ENCODE measurements around the gene ZRANB3.
A peak's percentile ranks its signal among the peaks of the same experiment; 100 is the strongest.

ZRANB3 gene

GRCh38 chr2:135246711-135247270, 284.2 kb downstream of the ZRANB3 start:
- DNase-seq = no peak

GRCh38 chr2:135245071-135245470, 285.9 kb downstream of the ZRANB3 start:
- DNase-seq = peak; percentile 18

GRCh38 chr2:135238651-135239050, 292.4 kb downstream of the ZRANB3 start:
- no peak for DNase-seq

GRCh38 chr2:135230150-135230549, 300.9 kb downstream of the ZRANB3 start:
- no peak for DNase-seq

- no peak for DNase-seq
Observed at GRCh38 chr2:135227386-135227785, 303.6 kb downstream of the ZRANB3 start.

GRCh38 chr2:135226961-135227360, 304.1 kb downstream of the ZRANB3 start:
- no peak for DNase-seq

- DNase-seq = no peak
Observed at GRCh38 chr2:135225781-135226180, 305.2 kb downstream of the ZRANB3 start.

GRCh38 chr2:135219226-135219625, 311.8 kb downstream of the ZRANB3 start:
- no peak for DNase-seq

GRCh38 chr2:135218426-135218825, 312.6 kb downstream of the ZRANB3 start:
- no peak for DNase-seq

GRCh38 chr2:135212757-135213156, 318.3 kb downstream of the ZRANB3 start:
- no peak for DNase-seq

- no peak for DNase-seq
Observed at GRCh38 chr2:135208016-135208415, 323.0 kb downstream of the ZRANB3 start.

- no peak for DNase-seq
Observed at GRCh38 chr2:135203944-135204343, 327.1 kb downstream of the ZRANB3 start.

- no peak for DNase-seq
Observed at GRCh38 chr2:135202751-135203150, 328.3 kb downstream of the ZRANB3 start.

GRCh38 chr2:135198481-135198880, 332.5 kb downstream of the ZRANB3 start:
- no peak for DNase-seq

GRCh38 chr2:135190799-135191198, 340.2 kb downstream of the ZRANB3 start:
- DNase-seq = no peak

GRCh38 chr2:135189148-135189547, 341.9 kb downstream of the ZRANB3 start:
- no peak for DNase-seq

- DNase-seq = no peak
Observed at GRCh38 chr2:135187270-135187669, 343.7 kb downstream of the ZRANB3 start.

GRCh38 chr2:135186054-135186453, 345.0 kb downstream of the ZRANB3 start:
- DNase-seq = no peak

- DNase-seq = no peak
Observed at GRCh38 chr2:135183822-135184221, 347.2 kb downstream of the ZRANB3 start.

- DNase-seq = no peak
Observed at GRCh38 chr2:135182601-135183000, 348.4 kb downstream of the ZRANB3 start.

- DNase-seq = no peak
Observed at GRCh38 chr2:135182190-135182589, 348.8 kb downstream of the ZRANB3 start.

- no peak for DNase-seq
Observed at GRCh38 chr2:135179689-135180088, 351.3 kb downstream of the ZRANB3 start.

- no peak for DNase-seq
Observed at GRCh38 chr2:135175177-135175576, 355.8 kb downstream of the ZRANB3 start.

- no peak for DNase-seq
Observed at GRCh38 chr2:135174810-135175093, 356.3 kb downstream of the ZRANB3 start.

GRCh38 chr2:135174049-135174809, 356.8 kb downstream of the ZRANB3 start:
- DNase-seq = no peak
